Heart left ventricle (tissue), 16 donors: ENCODE results near the gene KLF9. TPM values are rescaled to one million over a fixed set of nuclear protein-coding genes. Genes with fewer than 3 reads are reported as not detected.
"Not testable (repeated sequence)": the region's sequence is repeated elsewhere in the genome, so short reads cannot be mapped to it uniquely, and the experiment has no call there.

Source experiments
- ATAC-seq, 4 donors: fragments of 200-7000 bp; cut with Tn5 transposase; one replicate each; pipeline ENCODE4 v1.9.1; 2020 to 2022; ENCODE audit warnings: moderate library complexity in 4 of 4, mild to moderate bottlenecking in 3 of 4, moderate number of reproducible peaks in 1 of 4
- DNase-seq, 5 donors: peaks; one replicate each; pipeline ENCODE4 v3.0.0-alpha.2; 2020
- H3K27ac ChIP-seq, 12 donors: fragments of 200-600 bp; sonication (generic) in 4 of 12; one replicate each; pipeline versions ENCODE4 v1.5.0 to v1.8.0; 2016 to 2022; ENCODE audit warnings: mild to moderate bottlenecking in 2 of 12
- H3K27me3 ChIP-seq, 9 donors: fragments of 200-600 bp; sonication (generic) in 2 of 9; one replicate each; pipeline versions ENCODE4 v1.5.1 to v1.8.0; 2016 to 2022; ENCODE audit warnings: mild to moderate bottlenecking in 3 of 9
- H3K36me3 ChIP-seq, 9 donors: fragments of 200-600 bp; sonication (generic) in 2 of 9; one replicate each; pipeline versions ENCODE4 v1.5.0 to v1.8.0; 2018 to 2022; ENCODE audit warnings: mild to moderate bottlenecking in 2 of 9
- H3K4me1 ChIP-seq, 12 donors: fragments of 200-600 bp; sonication (generic) in 4 of 12; one replicate each; pipeline versions ENCODE4 v1.5.0 to v1.8.0; 2016 to 2022; ENCODE audit warnings: mild to moderate bottlenecking in 3 of 12
- H3K4me3 ChIP-seq, 12 donors: fragments of 200-600 bp; sonication (generic) in 4 of 12; one replicate each; pipeline versions ENCODE4 v1.5.0 to v1.8.0; 2017 to 2022; ENCODE audit warnings: mild to moderate bottlenecking in 9 of 12, moderate library complexity in 4 of 12
- H3K9me3 ChIP-seq, 12 donors: fragments of 200-600 bp; sonication (generic) in 4 of 12; one replicate each; pipeline versions ENCODE4 v1.5.0 to v1.8.0; 2016 to 2022; ENCODE audit warnings: mild to moderate bottlenecking in 1 of 12
- CTCF ChIP-seq, 12 donors: fragments of 200-600 bp; sonication (generic) in 4 of 12; IDR thresholded peaks; one replicate each; pipeline versions ENCODE4 v1.5.0 to v1.8.0; 2018 to 2022; ENCODE audit warnings: antibody characterized with exemption in 12 of 12, mild to moderate bottlenecking in 5 of 12
- POLR2A ChIP-seq, 2 donors: fragments of 450-650 bp; IDR thresholded peaks; one replicate each; pipeline ENCODE4 v1.6.1; 2017; ENCODE audit warnings: antibody characterized with exemption in 2 of 2, mild to moderate bottlenecking in 2 of 2, moderate library complexity in 2 of 2
- WGBS, 4 donors: extraction: QIAGEN DNeasy Blood & Tissue Kit in 2 of 4; methylation state at CpG; one replicate each; pipeline versions ENCODE4 v1.1.5 to v1.1.7; 2013 to 2018; 5-methylcytosine and 5-hydroxymethylcytosine counted together
- intact Hi-C, 10 donors: fragments of 100-400 bp; cut with DNase I; formaldehyde crosslinking; loops; one replicate each; pipeline versions ENCODE4 v1.11.1 to v1.14.2; 2022
- polyA plus RNA-seq, 2 donors: library from polyadenylated mRNA; stranded (reverse); fragments of 200-250 nt; gene quantifications; one replicate each; pipeline ENCODE4 v1.2.3, GENCODE V29; 2013
- total RNA-seq, 9 donors: library from RNA; depleted of rRNA in 2 of 9; stranded (reverse); fragments of >200 nt in 2 of 9; fragmentation: NEBNext Ultra II Directional in 3 of 9; extraction: Animal tissue kit (Norgen Biotek cat#: 25700) in 3 of 9; gene quantifications; one replicate each; pipeline versions ENCODE4 v1.1.0 to v1.2.4, GENCODE V29; 2016 to 2023
- donor health status: ischemic (EF 13 %, LVEDD 7.1; RV severe dilation, severe dysfunction).
- donor health status: healthy with polysubstance abuse.
- donor health status: DM: no; HTN: yes; CAD: no.
- donor health status: DM: no; HTN: no; CAD: no.
- donor health status: ischemic (EF 25% LVEDD 6.9; RV normal size, moderate dysfunction).
- donor health status: ischemic (EF 25% LVEDD 5.7; RV mildly dilated, moderate dysfunction).
- donor health status: healthy.
- donor health status: DM: yes; HTN: yes; CAD: no.
- donor health status: ischemic (EF 35%, LVEDD 5.7; RV mildly dilated, moderate dysfunction).
- donor health status: nonischemic (EF 11% LVEDD 7.7; RV severe dilation, severe dysfunction).
- donor health status: DM: yes; HTN: yes; CAD: no.
- donor health status: PGD.
- donor health status: ischemic (EF 29% LVEDD 5.4; RV normal size, mild dysfunction).
- donor health status: nonischemic (EF 23%, LVEDD 6.1; RV moderate dilation, normal function).

The KLF9 gene
- total and polyA plus RNA-seq, 11 donors, result 25.8 to 74.8 (median 46.0) TPM

GRCh38 chr9:70403166-70403565, 11.3 kb downstream of the KLF9 start:
- Histone ChIP-seq H3K4me3 (peak overlapping the region in 1 of 12 donors; percentile 18), H3K27me3 (no peaks in the 10 kb centered on the region), H3K36me3 (peaks cover 0 to 3% (median 0%) of the 10 kb centered on the region in 9 donors), H3K4me1 (peaks cover 41 to 100% (median 95%) of the 10 kb centered on the region in 12 donors), H3K9me3 (no peaks in the 10 kb centered on the region), H3K27ac (peak overlapping the region in 11 of 12 donors; percentile 11 to 86 (median 72))
- intact Hi-C loops, result loop anchor here in 2 of 10 donors (5.0 to 10.0 kb wide), 2 partner anchors 46 to 202 kb away; no protein-coding TSS in a partner anchor
- ATAC-seq (no peak), DNase-seq (no peak)
- TF ChIP-seq CTCF (IDR thresholded peaks at IDR 0.05), result no peak
- TF ChIP-seq POLR2A (IDR thresholded peaks at IDR 0.05), result no peak
- WGBS, 4 donors, result 46 to 59% (median 53%) methylated on average over 2 of the region's 2 CpGs

- Histone ChIP-seq H3K4me3 (peak overlapping the region in 1 of 12 donors; percentile 3), H3K27ac (peak overlapping the region in 4 of 12 donors; percentile 17 to 86 (median 76)), H3K4me1 (peaks cover 34 to 100% (median 95%) of the 10 kb centered on the region in 12 donors), H3K27me3 (no peaks in the 10 kb centered on the region), H3K36me3 (no peaks in the 10 kb centered on the region), H3K9me3 (no peaks in the 10 kb centered on the region)
- DNase-seq (no peak), ATAC-seq (no peak)
- intact Hi-C loops, result loop anchor here in 2 of 10 donors (5.0 to 10.0 kb wide), 2 partner anchors 45 to 203 kb away; no protein-coding TSS in a partner anchor
- TF ChIP-seq POLR2A (IDR thresholded peaks at IDR 0.05) (no peak), CTCF (IDR thresholded peaks at IDR 0.05) (no peak)
- 30 to 46% (median 37%) methylated on average over 1 of the region's 1 CpG for WGBS, 4 donors
Observed at GRCh38 chr9:70402213-70402612, 12.2 kb downstream of the KLF9 start.

GRCh38 chr9:70401241-70401640, 13.2 kb downstream of the KLF9 start:
- intact Hi-C loops, result loop anchor here in 2 of 10 donors (5.0 to 10.0 kb wide), 2 partner anchors 44 to 204 kb away; no protein-coding TSS in a partner anchor
- not testable (repeated sequence) for ATAC-seq, DNase-seq, H3K4me3 ChIP-seq, H3K9me3 ChIP-seq, H3K36me3 ChIP-seq, H3K27me3 ChIP-seq
- 86 to 99% (median 94%) methylated on average over 6 of the region's 6 CpGs for WGBS, 4 donors
- H3K27ac ChIP-seq, result peak overlapping the region in 2 of 12 donors; percentile 29 to 70
- peaks cover 34 to 99% (median 94%) of the 10 kb centered on the region in 12 donors for H3K4me1 ChIP-seq

GRCh38 chr9:70400107-70400892, 14.2 kb downstream of the KLF9 start:
- peak overlapping the region in 9 of 12 donors; percentile 6 to 72 (median 37) for H3K27ac ChIP-seq
- DNase-seq (no peak), ATAC-seq (peak in 2 of 4 donors; percentile 13 to 16)
- H3K4me1 ChIP-seq, result peaks cover 40 to 99% (median 94%) of the 10 kb centered on the region in 12 donors
- H3K9me3 ChIP-seq, result no peaks in the 10 kb centered on the region
- TF ChIP-seq CTCF (IDR thresholded peaks at IDR 0.05) (no peak), POLR2A (IDR thresholded peaks at IDR 0.05) (no peak)
- WGBS, 4 donors, result 60 to 64% (median 61%) methylated on average over 5 of the region's 5 CpGs
- no peak overlapping the region for H3K4me3 ChIP-seq
- intact Hi-C loops, result loop anchor here in 2 of 10 donors (5.0 to 10.0 kb wide), 2 partner anchors 43 to 205 kb away; no protein-coding TSS in a partner anchor
- H3K36me3 ChIP-seq, result no peaks in the 10 kb centered on the region
- no peaks in the 10 kb centered on the region for H3K27me3 ChIP-seq
